SK-N-SH (cell line): ENCODE measurements around the gene NEURL1.
"Not testable (repeated sequence)": the region's sequence is repeated elsewhere in the genome, so short reads cannot be mapped to it uniquely, and the experiment has no call there.

ENCODE experiments used
- CTCF ChIP-seq: fragments of 200-600 bp; sonication (generic); IDR thresholded peaks from 2 replicates; pipeline ENCODE4 v1.6.1; 2017; ENCODE audit warnings: antibody characterized with exemption, mild to moderate bottlenecking, moderate library complexity
- SMC3 ChIP-seq: IDR thresholded peaks from 2 replicates; pipeline ENCODE4 v1.6.1; 2012; ENCODE audit warnings: low read depth, low read length, improper control_type of control experiment

DNA sequence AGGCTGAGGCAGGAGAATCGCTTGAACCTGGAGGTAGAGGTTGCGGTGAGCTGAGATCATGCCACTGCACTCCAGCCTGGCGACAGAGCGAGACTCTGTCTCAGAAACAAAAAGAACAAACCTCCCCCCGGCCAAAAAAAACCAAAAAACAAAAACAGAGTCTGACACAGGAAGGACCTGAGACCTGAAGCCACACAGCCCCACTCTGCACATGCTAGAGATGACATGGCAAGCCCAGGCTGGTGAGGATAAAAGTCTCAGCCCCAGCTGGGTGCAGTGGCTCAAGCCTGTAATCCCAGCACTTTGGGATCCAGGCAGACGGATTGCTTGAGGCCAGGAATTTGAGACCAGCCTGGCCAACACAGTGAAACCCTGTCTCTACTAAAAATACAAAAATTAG, 139.4 kb downstream of the NEURL1 start:
- TF ChIP-seq CTCF, SMC3: not testable (repeated sequence)
